Erythroblast (primary cell): ENCODE measurements around the gene IL23R.

Source experiments
- GATA1 ChIP-seq: IDR thresholded peaks from 2 replicates; pipeline ENCODE4 v1.6.1; 2011; ENCODE audit warnings: low read depth, mild to moderate bottlenecking, control low read depth, low read length, moderate library complexity
- POLR2A ChIP-seq: IDR thresholded peaks from 2 replicates; pipeline ENCODE4 v1.6.1; 2011; ENCODE audit warnings: mild to moderate bottlenecking, low read length

GRCh38 chr1:67217938-67218337 is 51.7 kb downstream of the IL23R start:
- TF ChIP-seq POLR2A: no peak
- TF ChIP-seq GATA1: no peak
